Measurements from ENCODE around the gene BSG. TPM values are rescaled to one million over a fixed set of nuclear protein-coding genes. Genes with fewer than 3 reads are reported as not detected.

The BSG gene
- total and polyA plus RNA-seq, 9 of the 15 experiments (the other 6 are each of a cell fraction or from before 2014, with no cell fraction given) = 4.6 to 495 (median 187) TPM

GRCh38 chr19:610801-611480 is 38.5 kb downstream of the BSG start (continued):
- TF ChIP-seq HEY1 (CRISPR knock-in tag; IDR thresholded peaks at IDR 0.05; ENCODE audit: borderline replicate concordance) = no peak
- peak; percentile 98 for TF ChIP-seq ETV1 (tag; conservative IDR thresholded peaks at IDR 0.05; ENCODE audit: low read depth)
- 0 out of 2 replicates have a peak, but pooled peaks have one; percentile 20 for TF ChIP-seq HDAC8 (tag; IDR thresholded peaks at IDR 0.05)
- TF ChIP-seq, protein P1, sequence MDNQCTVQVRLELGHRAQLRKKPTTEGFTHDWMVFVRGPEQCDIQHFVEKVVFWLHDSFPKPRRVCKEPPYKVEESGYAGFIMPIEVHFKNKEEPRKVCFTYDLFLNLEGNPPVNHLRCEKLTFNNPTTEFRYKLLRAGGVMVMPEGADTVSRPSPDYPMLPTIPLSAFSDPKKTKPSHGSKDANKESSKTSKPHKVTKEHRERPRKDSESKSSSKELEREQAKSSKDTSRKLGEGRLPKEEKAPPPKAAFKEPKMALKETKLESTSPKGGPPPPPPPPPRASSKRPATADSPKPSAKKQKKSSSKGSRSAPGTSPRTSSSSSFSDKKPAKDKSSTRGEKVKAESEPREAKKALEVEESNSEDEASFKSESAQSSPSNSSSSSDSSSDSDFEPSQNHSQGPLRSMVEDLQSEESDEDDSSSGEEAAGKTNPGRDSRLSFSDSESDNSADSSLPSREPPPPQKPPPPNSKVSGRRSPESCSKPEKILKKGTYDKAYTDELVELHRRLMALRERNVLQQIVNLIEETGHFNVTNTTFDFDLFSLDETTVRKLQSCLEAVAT (IDR thresholded peaks at IDR 0.05) = no peak
- no peak for TF ChIP-seq ARID3B (CRISPR knock-in tag; IDR thresholded peaks at IDR 0.05; ENCODE audit: borderline replicate concordance)
- TF ChIP-seq RBM34 (IDR thresholded peaks at IDR 0.05; ENCODE audit: borderline replicate concordance, insufficient read depth, low read length) = no peak
- 0 out of 2 replicates have a peak, but pooled peaks have one; percentile 15 for TF ChIP-seq CREB1 (IDR thresholded peaks at IDR 0.05)
- no peak for TF ChIP-seq CREB1 (CRISPR knock-in tag; IDR thresholded peaks at IDR 0.05)
- TF ChIP-seq PATZ1 (CRISPR knock-in tag; IDR thresholded peaks at IDR 0.05; ENCODE audit: borderline replicate concordance) = no peak
- TF ChIP-seq CAMTA2 (CRISPR knock-in tag; conservative IDR thresholded peaks at IDR 0.05) = no peak
- TF ChIP-seq ZNF24 (IDR thresholded peaks at IDR 0.05) = no peak
- TF ChIP-seq ZNF436 (CRISPR knock-in tag; IDR thresholded peaks at IDR 0.05) = no peak
- TF ChIP-seq EP300 (IDR thresholded peaks at IDR 0.05; ENCODE audit: low read length) = peak; percentile 51; the same call in 1 of the 2 replicates
- TF ChIP-seq HOMEZ (CRISPR knock-in tag; IDR thresholded peaks at IDR 0.05) = no peak
- TF ChIP-seq ETV5 (CRISPR knock-in tag; IDR thresholded peaks at IDR 0.05; ENCODE audit: low read depth) = peak; percentile 63; the same call in 1 of the 2 replicates
- no peak for TF ChIP-seq SMC3 (conservative IDR thresholded peaks at IDR 0.05; ENCODE audit: insufficient read depth, low read depth, low read length)
- TF ChIP-seq SRF (CRISPR knock-in tag; IDR thresholded peaks at IDR 0.05) = no peak
- no peak for TF ChIP-seq ZNF212 (CRISPR knock-in tag; IDR thresholded peaks at IDR 0.05)
- TF ChIP-seq THRA (IDR thresholded peaks at IDR 0.05) = no peak
- peak; percentile 66 for TF ChIP-seq DPF2 (IDR thresholded peaks at IDR 0.05)
